HEK293 (cell line): ENCODE measurements around the gene GNPTAB.
A peak's percentile ranks its signal among the peaks of the same experiment; 100 is the strongest.

ENCODE experiments used
- HIC1 ChIP-seq: fragments of 450-650 bp; formaldehyde crosslinking; IDR thresholded peaks from 2 replicates; pipeline ENCODE4 v1.5.1; 2016; ENCODE audit warnings: missing biosample characterization, missing genetic modification characterization
- HOXC10 ChIP-seq: sonication (generic); formaldehyde crosslinking; IDR thresholded peaks from 2 replicates; pipeline ENCODE4 v1.8.1; 2023; ENCODE audit warnings: mild to moderate bottlenecking, missing genetic modification reagents
- KLF8 ChIP-seq: fragments of 450-650 bp; formaldehyde crosslinking; IDR thresholded peaks from 2 replicates; pipeline ENCODE4 v1.5.1; 2016; ENCODE audit warnings: missing biosample characterization, missing genetic modification characterization
- PRDM6 ChIP-seq: fragments of 450-650 bp; formaldehyde crosslinking; IDR thresholded peaks from 2 replicates; pipeline ENCODE4 v1.5.1; 2017; ENCODE audit warnings: missing biosample characterization, missing genetic modification characterization
- SALL2 ChIP-seq: fragments of 450-650 bp; formaldehyde crosslinking; IDR thresholded peaks from 2 replicates; pipeline ENCODE4 v1.5.0; 2017; ENCODE audit warnings: missing biosample characterization, mild to moderate bottlenecking, missing genetic modification characterization, borderline replicate concordance
- SCRT1 ChIP-seq: fragments of 450-650 bp; formaldehyde crosslinking; IDR thresholded peaks from 2 replicates; pipeline ENCODE4 v1.5.1; 2016; ENCODE audit warnings: missing biosample characterization, missing genetic modification characterization, borderline replicate concordance
- TRIM28 ChIP-seq: IDR thresholded peaks from 2 replicates; pipeline ENCODE4 v1.6.1; 2011; ENCODE audit warnings: low read length, control low read depth, borderline replicate concordance
- ZBTB11 ChIP-seq: fragments of 450-650 bp; formaldehyde crosslinking; conservative IDR thresholded peaks from 2 replicates; pipeline ENCODE4 v1.5.1; 2016; ENCODE audit warnings: low read depth, missing biosample characterization, missing genetic modification characterization
- ZBTB7A ChIP-seq: fragments of 450-650 bp; formaldehyde crosslinking; IDR thresholded peaks from 2 replicates; pipeline ENCODE4 v1.5.1; 2016; ENCODE audit warnings: low read depth, missing biosample characterization, missing genetic modification characterization
- ZNF112 ChIP-seq: fragments of 450-650 bp; formaldehyde crosslinking; IDR thresholded peaks from 2 replicates; pipeline ENCODE4 v1.5.0; 2017; ENCODE audit warnings: missing biosample characterization, missing genetic modification characterization
- ZNF133 ChIP-seq: fragments of 450-650 bp; formaldehyde crosslinking; IDR thresholded peaks from 2 replicates; pipeline ENCODE4 v1.5.1; 2016; ENCODE audit warnings: missing biosample characterization, missing genetic modification characterization
- ZNF175 ChIP-seq: fragments of 450-650 bp; formaldehyde crosslinking; IDR thresholded peaks from 2 replicates; pipeline ENCODE4 v1.5.1; 2016; ENCODE audit warnings: missing biosample characterization, missing genetic modification characterization
- ZNF280D ChIP-seq: fragments of 450-650 bp; formaldehyde crosslinking; IDR thresholded peaks from 2 replicates; pipeline ENCODE4 v1.5.1; 2016; ENCODE audit warnings: missing biosample characterization, missing genetic modification characterization
- ZNF354C ChIP-seq: fragments of 450-650 bp; formaldehyde crosslinking; IDR thresholded peaks from 2 replicates; pipeline ENCODE4 v1.5.1; 2016; ENCODE audit warnings: missing biosample characterization, missing genetic modification characterization, low read depth, borderline replicate concordance
- ZNF362 ChIP-seq: fragments of 450-650 bp; formaldehyde crosslinking; IDR thresholded peaks from 2 replicates; pipeline ENCODE4 v1.5.1; 2016; ENCODE audit warnings: missing biosample characterization, missing genetic modification characterization
- ZNF423 ChIP-seq: fragments of 450-650 bp; formaldehyde crosslinking; IDR thresholded peaks from 2 replicates; pipeline ENCODE4 v1.5.1; 2016; ENCODE audit warnings: missing biosample characterization, missing genetic modification characterization
- ZNF518A ChIP-seq: fragments of 450-650 bp; formaldehyde crosslinking; conservative IDR thresholded peaks from 2 replicates; pipeline ENCODE4 v1.5.1; 2016; ENCODE audit warnings: low read depth, missing biosample characterization, missing genetic modification characterization
- ZNF548 ChIP-seq: fragments of 450-650 bp; formaldehyde crosslinking; IDR thresholded peaks from 2 replicates; pipeline ENCODE4 v1.5.1; 2016; ENCODE audit warnings: missing biosample characterization, missing genetic modification characterization
- ZNF555 ChIP-seq: fragments of 450-650 bp; formaldehyde crosslinking; conservative IDR thresholded peaks from 2 replicates; pipeline ENCODE4 v1.5.1; 2017; ENCODE audit warnings: missing biosample characterization, mild to moderate bottlenecking, missing genetic modification characterization, inconsistent platforms
- ZNF660 ChIP-seq: fragments of 450-650 bp; IDR thresholded peaks from 2 replicates; pipeline ENCODE4 v1.5.1; 2018; ENCODE audit warnings: missing biosample characterization, mild to moderate bottlenecking, missing genetic modification characterization

Gene GNPTAB

GRCh38 chr12:101876861-101877805 is 46.4 kb upstream of the GNPTAB start, which contains the start of gene DRAM1 (continued):
- no peak for TF ChIP-seq SALL2 (tag by site-specific recombination)
- no peak for TF ChIP-seq SCRT1 (tag by site-specific recombination)
- TF ChIP-seq ZNF423 (tag by site-specific recombination): peak; percentile 72; the same call in 1 of the 2 replicates
- no peak for TF ChIP-seq ZNF555 (tag by site-specific recombination)
- TF ChIP-seq ZBTB7A: no peak
- TF ChIP-seq ZNF518A (tag by site-specific recombination): no peak
- no peak for TF ChIP-seq ZNF133
- TF ChIP-seq ZNF354C (tag by site-specific recombination): no peak
- no peak for TF ChIP-seq ZNF548 (tag by site-specific recombination)
- no peak for TF ChIP-seq ZNF280D
- TF ChIP-seq ZNF660: peak; percentile 81; the same call in 1 of the 2 replicates
- TF ChIP-seq ZNF112: no peak
- no peak for TF ChIP-seq TRIM28
- TF ChIP-seq HIC1 (tag by site-specific recombination): peak; percentile 74; the same call in 1 of the 2 replicates
- no peak for TF ChIP-seq PRDM6 (tag by site-specific recombination)
- TF ChIP-seq ZNF175 (tag by site-specific recombination): no peak
- peak; percentile 43; the same call in 1 of the 2 replicates for TF ChIP-seq ZBTB11
- TF ChIP-seq HOXC10 (CRISPR knock-in tag): no peak
- no peak for TF ChIP-seq ZNF362
- TF ChIP-seq KLF8 (tag by site-specific recombination): no peak; the same call in 1 of the 2 replicates
